Stimulated activated CD8-positive, alpha-beta memory T cell treated with anti-CD3 and anti-CD28 coated beads, Interleukin-12 subunit alpha, Interleukin-12 subunit beta, amount 100 ng/mL, for 24 hours (primary cell): ENCODE data around the gene DIPK1C.

Experiments
- DNase-seq: peaks from one replicate; pipeline ENCODE4 v3.0.0-alpha.2; 2020; ENCODE audit errors: extremely low read depth

DIPK1C gene

DNA sequence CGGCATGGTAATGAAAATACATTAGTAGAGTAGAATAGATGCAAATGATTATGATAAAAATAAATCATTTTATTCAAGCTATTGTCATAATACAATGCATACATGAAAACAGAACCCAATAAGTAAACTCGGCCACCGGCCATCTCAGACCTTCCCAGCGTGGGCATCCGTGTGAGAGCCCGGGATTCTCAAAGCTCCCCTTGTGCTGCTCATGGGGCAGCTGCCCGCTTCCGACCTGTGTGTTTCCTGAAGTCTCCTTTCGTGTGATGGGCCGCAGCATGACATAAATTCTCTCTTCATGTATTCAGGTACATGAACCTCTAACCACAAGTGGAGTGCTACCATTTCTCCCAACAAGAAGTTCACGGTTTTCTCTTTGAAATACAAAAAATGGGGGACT lies 25.6 kb upstream of the DIPK1C start:
- no peak for DNase-seq

DNA sequence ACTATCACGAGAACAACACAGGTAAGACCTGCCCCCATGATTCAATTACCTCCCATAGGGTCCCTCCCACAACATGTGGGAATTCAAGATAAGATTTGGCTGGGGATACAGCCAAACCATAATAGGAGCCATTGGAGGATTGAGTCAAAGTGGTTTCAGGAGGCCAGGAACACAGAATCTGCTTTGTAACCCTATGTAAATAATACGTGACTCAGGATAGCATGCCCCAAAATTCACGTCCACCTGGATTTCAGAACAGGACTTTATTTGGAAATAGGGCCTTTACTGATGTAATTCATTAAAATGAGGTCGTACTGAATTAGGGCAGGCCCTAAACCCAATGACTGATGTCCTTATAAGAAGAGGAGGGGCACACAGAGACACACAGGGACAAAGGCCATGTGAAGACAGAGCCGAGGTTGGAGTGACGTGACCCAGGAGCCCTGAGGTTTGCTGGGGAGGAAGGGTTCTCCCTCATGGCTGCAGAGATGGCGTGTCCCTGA lies 23.1 kb upstream of the DIPK1C start:
- no peak for DNase-seq

DNA sequence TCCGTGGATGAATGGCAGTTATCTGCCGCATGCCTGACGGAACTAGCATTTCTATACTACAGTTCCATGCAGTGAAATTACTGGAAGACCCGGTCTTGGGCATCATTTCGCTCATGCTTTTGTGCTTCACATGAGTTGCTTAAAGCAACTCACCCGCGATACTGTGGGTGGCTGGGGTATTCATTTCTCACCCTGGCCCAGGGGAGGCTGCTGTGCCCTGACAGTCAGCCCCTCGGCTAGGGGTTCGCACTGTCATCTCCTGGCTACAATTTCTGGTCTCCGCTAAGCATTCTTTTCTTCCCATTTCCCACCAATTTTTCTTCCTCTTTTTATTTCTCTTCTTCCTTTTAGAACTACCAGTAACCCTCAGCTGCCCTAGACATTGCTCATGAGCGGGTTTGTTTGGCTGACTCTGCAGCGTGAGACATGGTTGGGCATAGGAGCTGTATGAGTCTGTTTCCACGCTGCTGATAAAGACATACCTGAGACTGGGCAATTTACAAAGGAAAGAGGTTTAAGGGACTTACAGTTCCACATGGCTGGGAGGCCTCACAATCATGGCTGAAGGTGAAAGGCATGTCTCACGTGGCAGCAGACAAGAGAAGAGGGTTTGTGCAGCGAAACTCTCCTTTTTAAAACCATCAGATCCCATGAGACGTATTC lies 22.5 kb upstream of the DIPK1C start:
- no peak for DNase-seq

DNA sequence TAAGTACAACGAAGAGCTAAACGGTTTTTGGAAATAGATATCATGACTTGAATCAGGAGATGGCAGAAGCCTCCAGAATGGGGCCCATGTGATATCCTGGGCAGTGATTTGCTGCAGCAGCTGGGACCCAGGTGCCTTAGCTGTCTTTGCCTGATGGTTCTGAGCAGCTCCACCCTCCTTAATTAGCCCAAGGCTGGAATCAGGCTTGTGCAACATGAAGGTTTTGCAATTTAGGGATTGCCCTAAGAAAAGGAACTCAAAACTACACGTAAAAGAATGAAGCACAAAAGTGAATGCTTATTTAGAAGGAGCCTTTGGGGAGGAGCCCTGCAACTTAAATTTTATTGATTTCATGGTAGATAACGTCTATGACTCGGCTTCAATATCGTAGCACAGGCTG lies 21.8 kb upstream of the DIPK1C start:
- DNase-seq = no peak

DNA sequence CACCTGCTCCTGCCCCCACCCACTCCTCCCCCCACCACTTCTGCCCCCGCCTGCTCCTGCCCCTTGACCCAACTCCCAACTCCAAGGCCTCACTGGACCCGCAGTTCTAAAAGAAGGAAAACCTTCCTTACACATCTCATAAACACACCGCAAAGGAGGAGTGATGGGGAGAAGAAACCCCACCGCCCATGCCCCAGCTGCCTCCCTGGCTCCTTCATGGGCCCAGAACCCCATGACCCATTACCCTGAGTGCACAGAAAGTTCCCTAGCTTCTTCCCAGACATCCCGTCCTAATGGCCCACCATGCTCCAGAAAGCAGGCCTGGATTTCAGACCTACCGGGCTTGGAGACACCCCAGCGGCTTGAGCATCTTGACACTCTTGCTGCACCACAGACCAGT lies 21.2 kb upstream of the DIPK1C start:
- no peak for DNase-seq

DNA sequence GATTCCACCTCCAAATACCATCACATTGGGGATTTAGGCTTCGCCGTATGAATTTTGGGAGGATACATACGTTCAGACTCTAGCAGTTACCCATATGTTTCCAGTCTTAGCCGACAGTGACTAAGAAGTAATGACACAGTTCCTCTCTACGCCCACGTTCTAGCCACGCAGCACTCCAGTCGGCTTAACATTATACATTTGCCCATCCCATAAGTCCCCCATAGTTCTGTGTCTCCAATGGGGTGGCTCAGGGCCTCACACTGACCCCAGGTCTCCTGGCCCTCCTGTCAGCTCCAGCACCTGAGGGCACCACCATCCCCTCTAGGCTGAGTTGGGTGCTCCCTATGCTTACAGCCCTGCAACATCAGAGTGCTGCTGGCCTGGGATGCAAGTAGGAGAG lies 20.7 kb upstream of the DIPK1C start:
- no peak for DNase-seq

DNA sequence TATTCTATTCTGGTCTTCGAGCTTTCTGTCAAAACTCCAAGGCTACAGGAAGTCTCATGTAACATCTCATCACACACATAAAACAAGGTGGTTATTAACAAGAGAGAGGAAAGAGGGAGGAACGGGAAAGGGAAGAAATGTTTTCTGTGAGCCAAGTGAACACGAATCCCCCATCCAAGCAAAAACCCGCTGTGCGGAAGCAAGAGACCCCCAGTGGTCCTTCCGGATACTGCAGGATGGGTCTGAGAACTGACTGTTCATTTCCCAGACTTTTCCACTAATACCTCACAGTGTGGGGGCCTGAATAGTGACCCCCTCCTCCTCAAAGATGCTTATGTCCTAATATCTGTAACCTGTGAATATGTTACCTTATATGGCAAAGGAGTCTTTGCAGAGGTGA lies 19.0 kb upstream of the DIPK1C start:
- DNase-seq = no peak

DNA sequence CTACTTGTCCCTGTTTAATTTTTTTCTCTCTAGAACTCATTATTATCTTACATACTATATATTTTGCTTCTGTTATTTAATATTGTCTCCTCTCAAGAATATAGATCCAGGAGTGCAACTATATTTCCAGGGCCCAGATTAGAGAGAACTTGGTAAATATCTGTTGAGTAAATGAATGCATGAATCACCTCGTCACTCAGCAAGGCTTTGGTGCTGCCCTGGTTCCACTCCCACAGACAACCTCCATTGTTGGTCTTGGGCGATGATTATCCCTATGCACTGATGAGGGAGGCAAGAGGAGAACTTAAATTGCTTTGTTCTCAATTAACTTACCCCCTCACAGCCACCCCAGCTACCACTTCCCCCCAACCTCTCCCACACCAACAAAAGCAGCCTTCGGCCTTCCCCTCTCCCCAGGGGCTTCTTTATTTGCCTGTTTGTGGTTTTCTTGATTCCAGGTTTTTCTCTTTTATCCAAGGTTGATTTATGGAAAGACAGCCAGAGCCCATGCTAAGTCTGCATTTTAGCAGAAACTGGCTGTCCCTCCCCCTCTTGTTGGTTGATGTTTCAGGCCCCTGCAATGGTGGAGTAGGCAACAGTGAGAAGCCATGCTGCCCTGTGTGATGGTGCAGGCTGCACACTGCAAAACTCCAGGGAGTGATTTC lies 17.0 kb upstream of the DIPK1C start:
- no peak for DNase-seq

DNA sequence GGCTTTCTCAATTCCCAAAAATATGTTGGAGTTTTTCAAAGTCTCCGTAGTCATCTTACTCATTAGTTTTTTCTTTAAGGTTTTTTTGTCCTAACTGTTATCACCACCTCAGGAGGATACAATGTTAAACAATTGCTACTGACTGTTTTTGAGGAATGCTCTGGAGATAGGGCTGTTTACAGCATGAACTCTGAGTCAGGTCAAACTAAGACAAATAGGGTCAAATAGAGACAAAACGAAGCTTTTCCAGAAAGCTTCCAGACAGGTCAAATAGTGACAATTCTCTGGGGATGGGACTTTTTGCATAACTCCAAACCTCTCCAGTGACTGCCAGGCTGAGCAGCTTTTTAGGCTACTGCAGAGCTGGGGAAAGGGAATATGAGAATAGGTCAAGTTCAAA lies 15.2 kb upstream of the DIPK1C start:
- DNase-seq = no peak

DNA sequence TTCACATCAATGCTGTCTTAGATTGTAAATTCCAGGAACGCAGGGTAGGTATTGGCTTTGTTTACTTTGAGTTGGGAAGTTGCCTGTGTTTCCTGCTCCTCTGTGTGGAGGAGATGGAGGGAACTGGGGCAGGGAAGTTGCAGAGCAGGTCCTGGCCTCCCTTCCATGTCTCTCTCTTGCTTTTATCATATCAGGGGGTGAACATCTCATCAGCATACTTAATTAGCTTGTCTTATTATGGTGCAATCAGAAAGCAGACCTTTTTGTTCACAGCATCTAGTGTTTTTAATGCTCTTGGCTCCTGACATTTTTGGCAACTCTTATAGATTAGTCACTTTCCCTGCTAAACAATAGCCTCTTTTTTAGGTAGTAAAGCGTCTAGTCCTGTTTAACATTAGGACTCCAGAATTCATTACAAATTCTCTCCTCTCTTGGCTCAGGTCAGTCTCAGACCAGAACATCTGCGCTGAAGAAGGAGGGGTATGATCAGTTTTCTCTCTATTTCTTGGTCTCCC lies 11.5 kb upstream of the DIPK1C start:
- no peak for DNase-seq

DNA sequence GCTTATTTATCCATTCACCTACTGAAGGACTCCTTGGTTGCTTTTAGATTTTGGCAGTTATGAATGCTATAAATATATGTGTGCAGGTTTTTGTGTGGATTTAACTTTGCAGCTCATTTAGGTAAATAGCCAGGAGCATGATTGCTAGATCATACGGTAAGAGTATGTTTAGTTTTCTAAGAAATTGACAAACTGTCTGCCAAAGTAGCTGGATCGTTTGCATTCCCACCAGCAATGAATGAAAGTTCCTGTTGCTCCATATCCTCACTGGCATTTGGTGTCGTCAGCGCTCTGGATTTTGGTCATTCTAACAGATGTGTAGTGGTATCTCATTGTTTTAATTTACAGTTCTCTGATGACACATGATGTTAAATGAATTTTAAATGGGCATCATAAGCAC lies 8.7 kb upstream of the DIPK1C start:
- no peak for DNase-seq

DNA sequence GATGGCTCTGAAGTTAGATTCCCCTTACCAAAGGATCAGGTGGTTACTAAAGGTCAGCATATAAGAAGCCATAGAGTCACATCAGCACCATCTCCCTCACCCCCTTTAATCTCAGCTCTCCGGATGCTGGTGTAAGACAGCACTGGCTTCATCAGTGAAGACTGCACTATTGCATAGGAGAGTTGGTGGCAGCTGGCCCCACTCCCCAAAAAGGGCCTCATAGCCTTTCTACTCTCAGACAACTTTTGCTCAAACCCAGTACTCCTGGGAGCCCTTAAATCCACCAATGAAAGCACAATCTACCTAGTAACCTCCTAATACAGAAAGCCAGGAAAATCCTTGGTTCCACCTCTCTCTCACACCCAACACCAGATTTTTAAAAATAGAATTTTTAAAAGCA lies 6.9 kb upstream of the DIPK1C start:
- no peak for DNase-seq

DNA sequence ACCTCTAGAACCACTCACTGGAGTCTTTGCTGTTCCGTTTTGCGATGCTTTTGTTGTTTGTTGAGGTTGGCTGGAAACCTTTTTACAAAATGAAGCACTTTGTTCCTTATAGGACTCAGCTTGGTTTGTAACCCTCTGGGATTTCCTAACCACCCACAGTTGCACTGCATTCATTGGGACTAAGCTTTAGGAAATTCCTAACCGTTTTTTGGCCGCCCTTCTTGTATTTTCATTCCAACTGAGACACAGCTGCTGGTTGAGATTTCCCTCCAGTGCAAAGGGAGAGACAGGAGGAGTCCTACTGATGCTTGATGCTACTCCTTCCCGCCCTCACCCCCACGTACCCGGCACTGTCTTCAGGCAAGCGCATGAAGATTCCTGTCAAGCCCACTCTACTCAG lies 6.1 kb upstream of the DIPK1C start:
- no peak for DNase-seq

DNA sequence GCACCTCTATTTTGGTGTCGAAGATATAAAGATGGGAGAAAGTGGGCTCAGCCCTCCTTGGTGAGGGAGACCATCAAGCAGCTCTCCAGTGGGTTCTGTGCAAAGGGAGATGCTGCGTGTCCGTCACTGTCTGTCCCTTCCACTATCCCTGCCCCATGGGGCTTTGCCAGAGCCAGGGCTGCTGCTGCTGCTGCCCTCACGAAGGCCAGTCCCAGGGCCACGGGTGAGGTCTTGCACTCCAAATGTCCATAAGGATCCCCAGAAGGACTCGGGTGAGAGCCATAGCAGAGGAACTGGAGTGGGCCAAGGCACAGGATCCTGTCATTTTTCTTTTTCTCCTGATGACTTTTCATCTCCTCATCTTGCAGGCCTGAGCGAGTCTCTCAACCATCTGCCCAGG lies 3.7 kb upstream of the DIPK1C start:
- DNase-seq = no peak

DNA sequence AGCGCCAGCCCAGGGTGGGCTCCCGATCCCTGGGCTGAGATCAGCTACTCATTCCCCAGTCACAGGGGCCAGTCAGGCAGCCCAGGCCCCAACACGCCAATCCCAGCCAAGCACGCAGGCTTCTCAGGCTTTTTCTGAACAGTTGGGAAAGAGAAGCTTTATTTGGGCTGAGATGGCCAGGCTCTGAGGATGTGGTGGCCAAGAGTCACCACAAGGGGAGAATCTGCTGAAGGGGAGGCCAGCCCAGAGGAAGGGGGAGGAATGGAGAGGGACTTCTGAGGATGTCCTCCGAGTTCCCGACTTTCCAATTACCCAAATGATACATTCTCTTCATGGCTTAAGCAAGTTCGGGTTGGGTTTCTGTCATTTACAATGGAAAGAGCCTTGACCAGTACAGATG lies 2.8 kb upstream of the DIPK1C start:
- no peak for DNase-seq

DNA sequence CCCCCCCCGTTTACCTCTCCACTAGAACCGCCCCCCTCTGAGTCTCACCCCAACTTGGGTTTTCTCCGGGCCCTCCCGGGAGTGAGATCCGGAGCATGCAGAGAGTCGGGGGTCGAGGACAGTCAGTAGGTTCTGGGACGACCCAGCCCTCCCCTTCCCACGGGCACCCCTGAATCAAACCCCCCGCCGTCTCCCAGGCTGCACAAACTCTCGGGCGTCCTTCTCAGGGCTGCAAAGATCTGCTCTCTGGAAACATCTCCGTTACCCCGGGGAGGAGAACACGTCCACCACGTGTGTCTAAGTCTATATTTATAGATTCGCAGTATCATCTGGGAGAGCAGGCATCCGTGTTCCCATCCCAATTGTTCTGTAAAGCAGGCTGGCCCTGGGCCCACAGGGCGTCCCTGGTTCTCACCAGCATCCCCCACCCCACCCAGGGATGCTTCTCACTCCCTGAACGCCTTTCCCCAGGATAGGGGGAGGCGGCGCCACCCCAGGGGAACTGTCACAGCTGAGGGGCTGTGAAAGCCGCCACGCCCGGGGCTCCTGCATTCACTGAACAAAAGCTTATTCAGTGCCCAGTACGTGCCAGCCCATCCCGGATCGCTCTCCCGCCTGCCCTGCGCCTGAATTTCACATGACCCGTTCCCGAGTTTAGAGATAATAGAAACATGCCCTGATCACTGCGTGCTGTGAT lies 765 bp upstream of the DIPK1C start:
- DNase-seq = no peak

DNA sequence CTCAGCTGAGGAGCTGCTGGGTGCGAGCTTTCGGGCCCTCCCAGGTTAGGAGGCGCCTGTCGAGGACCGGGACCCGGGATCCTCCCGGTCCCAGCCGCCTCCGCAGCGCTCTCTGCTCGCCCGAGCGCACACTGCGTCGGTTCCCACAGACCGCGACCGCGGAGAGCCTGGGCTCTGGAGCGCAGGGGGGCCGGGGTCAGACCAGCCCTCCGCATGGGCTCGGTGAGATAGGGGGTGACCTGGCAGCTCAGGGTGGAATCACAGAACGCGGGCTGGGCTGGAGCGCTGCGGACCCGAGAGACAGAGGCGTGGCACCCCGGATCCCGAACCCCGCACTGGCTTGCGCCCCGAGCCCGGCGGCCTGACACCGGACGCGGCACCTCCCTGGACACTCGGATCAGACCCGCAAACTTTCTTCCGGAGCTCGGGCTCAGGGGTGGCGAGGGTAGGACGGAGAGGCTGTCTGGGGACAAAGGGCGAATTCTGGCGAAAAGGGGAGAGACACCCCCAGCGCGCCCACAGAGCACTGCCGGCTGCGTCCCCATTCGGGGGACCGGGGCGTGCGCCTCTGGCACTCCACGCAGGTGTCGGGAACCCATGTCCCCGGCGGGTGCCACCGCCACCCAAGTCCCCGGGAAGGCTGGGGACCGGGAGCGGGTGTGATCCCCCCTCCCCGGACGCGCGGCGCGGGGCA lies 612 bp downstream of the DIPK1C start:
- no peak for DNase-seq

DNA sequence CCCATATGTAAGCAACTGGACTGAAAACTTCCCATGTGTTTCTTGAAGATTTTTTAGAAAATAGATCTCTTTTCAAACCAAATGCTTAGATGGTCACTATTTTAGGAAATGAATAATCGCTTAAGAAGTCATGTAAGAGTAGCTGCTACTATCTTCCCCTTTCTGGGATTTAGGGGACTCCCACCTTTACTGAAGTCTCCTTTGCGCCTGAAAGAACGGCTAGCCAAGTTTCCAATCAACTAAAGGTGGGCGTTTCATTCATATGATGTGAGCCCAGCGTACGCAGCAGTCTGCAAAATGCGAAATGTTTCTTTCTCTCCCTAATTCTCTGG lies 1.1 kb downstream of the DIPK1C start:
- DNase-seq = no peak

DNA sequence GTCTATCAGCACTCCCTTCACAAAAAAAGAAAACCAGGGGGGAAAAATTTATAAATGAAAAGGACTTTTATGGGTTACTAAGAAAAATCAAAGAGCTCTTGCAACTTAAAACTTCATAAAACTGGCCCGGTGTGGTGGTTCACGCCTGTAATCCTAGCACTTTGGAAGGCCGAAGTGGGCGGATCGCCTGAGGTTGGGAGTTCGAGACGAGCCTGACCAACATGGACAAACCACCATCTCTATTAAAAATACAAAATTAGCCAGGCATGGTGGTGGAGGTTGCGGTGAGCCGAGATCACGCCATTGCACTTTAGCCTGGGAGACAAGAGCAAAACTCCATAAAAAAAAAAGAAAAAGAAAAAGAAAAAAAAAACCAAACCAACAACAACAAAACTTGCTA lies 1.7 kb downstream of the DIPK1C start:
- DNase-seq = no peak

DNA sequence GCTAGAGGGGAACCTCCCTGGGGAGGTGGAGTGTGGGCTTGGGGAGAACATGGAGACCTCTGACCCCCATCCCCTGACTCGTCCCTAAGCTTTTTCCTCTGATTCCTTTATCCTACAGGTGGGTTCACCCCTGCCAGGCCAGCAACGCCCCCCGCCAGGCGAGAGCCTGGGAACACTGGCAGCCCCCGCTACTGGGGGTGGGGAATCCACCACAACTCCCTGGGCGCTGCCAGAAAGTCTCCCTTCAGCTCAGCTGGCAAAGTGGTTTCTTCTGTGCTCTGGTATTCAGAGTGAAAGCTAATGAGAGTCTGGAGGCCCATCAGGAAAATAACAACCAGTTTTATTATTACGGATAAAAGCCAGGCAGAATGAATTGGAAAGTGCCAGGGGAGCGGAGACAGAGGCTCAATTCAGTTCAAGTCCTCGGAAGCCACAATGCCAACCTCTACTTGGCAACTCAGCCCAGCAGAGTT lies 2.8 kb downstream of the DIPK1C start:
- no peak for DNase-seq

DNA sequence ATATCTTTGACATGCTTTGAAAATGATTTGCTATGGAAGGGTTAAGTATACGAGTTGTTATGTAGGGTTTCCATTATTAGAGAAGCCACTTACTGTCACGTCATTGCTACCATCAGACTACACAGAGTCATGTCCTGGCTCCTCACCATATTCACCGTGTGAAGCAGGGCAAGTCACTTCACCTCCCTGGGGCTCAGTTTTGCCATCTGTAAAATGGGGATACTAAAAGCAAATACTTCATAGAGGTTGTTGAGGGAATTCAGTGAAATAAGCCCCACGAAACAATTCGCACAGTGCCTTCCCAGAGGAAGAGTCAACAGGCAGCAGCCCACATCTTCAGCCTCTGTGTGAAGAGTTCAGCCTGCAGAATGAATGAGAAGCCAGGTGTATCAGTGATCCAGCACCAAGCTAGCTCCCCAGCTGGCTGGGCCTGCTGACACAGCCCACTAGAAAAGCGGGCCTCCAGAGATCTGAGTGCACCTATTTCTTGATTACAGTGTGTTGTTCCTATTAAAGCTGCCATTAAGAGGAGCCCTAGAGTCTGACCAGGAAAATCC lies 3.4 kb downstream of the DIPK1C start:
- DNase-seq = no peak

DNA sequence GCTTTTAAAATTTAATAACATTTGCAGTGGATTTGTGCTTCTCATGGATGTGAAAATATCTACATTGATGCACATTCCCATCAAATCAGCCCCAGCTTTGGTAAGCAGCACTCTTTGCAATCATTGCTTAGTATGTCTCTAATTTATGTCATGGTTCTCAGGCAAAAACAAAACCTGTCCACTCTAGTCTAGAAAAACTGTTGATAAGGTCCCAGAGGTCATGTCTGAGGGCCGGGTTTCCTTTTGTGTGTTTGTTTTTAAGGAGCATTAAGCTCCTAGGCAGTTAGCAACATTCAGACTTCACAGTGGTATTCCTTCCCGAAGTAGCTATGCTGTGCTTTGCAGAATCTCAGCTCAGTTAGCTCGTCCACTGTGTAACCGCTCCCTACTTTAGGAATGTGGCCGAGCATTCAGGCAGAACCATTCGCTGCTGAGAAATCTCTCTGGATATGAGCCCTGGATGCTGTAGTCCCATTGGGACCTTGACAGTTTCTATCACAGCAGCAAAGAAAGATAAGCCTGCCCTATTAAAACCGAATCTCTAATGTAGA lies 4.0 kb downstream of the DIPK1C start:
- no peak for DNase-seq
